Fibroblast of villous mesenchyme (primary cell): ENCODE measurements around the gene UBL3. TPM values are rescaled to one million over a fixed set of nuclear protein-coding genes. Genes with fewer than 3 reads are reported as not detected.

Source experiments
- DNase-seq: peaks from one replicate; pipeline ENCODE4 v3.0.0-alpha.2; 2010; ENCODE audit warnings: low read depth
- H3K4me3 ChIP-seq: 2 replicates; pipeline ENCODE4 v1.5.1; 2011; ENCODE audit warnings: low read depth, mild to moderate bottlenecking, low read length
- CTCF ChIP-seq: IDR thresholded peaks from 2 replicates; pipeline ENCODE4 v1.5.1; 2012; ENCODE audit warnings: low read depth, mild to moderate bottlenecking, low read length; ENCODE audit not compliant: insufficient read depth
- total RNA-seq: library from RNA; depleted of rRNA; stranded (reverse); fragments of >200 nt; gene quantifications from 2 replicates; pipeline ENCODE4 v1.2.3, GENCODE V29; 2012

UBL3 gene
- total RNA-seq, 1 donor: 44.9 TPM

- TF ChIP-seq CTCF: no peak
- no peak for DNase-seq
- H3K4me3 ChIP-seq: no peak overlapping the region
Observed at GRCh38 chr13:29817604-29818378, 32.6 kb downstream of the UBL3 start.

- DNase-seq: no peak
- no peak for TF ChIP-seq CTCF
- H3K4me3 ChIP-seq: no peak overlapping the region
Observed at GRCh38 chr13:29816715-29817114, 33.7 kb downstream of the UBL3 start.

- no peak for TF ChIP-seq CTCF
- no peak overlapping the region for H3K4me3 ChIP-seq
- DNase-seq: no peak
Observed at GRCh38 chr13:29815336-29815735, 35.1 kb downstream of the UBL3 start.

GRCh38 chr13:29810898-29811297 lies 39.5 kb downstream of the UBL3 start:
- no peak for TF ChIP-seq CTCF
- no peak for DNase-seq

GRCh38 chr13:29810145-29810742 lies 40.2 kb downstream of the UBL3 start:
- H3K4me3 ChIP-seq: no peak overlapping the region
- no peak for TF ChIP-seq CTCF
- no peak for DNase-seq

More at GRCh38 chr13:29810898-29811297, 39.5 kb downstream of the UBL3 start:
- H3K4me3 ChIP-seq: no peak overlapping the region

GRCh38 chr13:29808264-29808663 lies 42.2 kb downstream of the UBL3 start:
- no peak for TF ChIP-seq CTCF
- no peak overlapping the region for H3K4me3 ChIP-seq
- DNase-seq: no peak
